GM12874 (cell line): ENCODE measurements around the gene ZNF311.

Experiments
- CTCF ChIP-seq: IDR thresholded peaks from 2 replicates; pipeline ENCODE4 v1.5.1; 2011; ENCODE audit warnings: low read depth, mild to moderate bottlenecking, control low read depth, low read length, moderate library complexity; ENCODE audit not compliant: insufficient read depth

The ZNF311 gene

DNA sequence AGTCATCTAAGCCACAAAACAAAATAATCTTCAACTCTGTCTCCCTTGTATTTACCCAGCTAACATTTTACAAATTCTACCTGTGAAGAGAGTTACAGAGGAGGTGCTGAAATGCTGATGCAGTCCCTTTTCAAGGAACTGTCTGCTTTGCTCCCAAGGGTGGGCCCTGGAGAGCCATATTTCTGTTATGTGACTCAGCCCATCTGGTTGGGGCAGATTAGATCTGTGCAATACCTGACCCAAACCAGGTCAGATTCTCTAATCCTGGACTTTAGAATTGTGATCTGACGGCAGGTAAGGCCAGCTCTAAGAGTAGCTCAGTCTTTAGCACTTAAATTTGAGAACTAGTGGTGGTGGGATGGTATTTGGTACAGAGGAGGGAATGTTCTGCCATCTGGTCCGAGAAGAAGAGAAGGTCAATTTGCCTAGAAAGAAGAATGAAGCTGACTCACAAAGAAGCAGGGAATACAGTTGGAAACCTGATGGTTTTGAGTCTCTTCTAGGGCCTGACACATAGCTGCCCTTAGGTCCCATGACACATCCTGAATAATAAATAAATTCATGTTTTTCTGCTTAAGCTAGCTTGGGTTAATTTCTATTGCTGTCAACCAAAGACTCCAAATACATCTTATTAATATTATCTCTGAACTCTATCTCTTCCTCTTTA, 8.1 kb downstream of the ZNF311 start:
- TF ChIP-seq CTCF: no peak

GRCh38 chr6:28995093-28995650, 9.9 kb downstream of the ZNF311 start:
- TF ChIP-seq CTCF: no peak

GRCh38 chr6:28988536-28989311, 16.4 kb downstream of the ZNF311 start:
- peak; percentile 57 for TF ChIP-seq CTCF

GRCh38 chr6:28985462-28986164, 19.5 kb downstream of the ZNF311 start:
- TF ChIP-seq CTCF: no peak

DNA sequence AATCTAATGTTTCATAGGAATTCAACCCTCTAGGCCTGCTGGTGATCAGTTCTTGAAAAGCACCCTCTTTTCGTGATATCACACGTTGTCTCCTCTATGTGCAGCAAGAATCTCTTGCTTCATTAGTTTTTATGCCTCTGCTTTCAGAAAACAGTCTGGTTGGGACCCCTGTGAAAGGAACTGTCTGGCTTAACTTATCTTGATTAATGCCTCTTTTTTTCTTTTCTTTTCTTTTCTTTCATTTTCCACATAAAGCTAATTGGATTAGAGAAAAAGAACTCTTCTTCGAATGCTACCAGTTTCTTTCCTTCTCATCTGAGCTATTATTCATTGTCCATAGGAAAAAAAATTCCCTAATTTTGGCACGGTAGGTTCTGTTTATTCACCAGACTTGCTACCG, 21.3 kb downstream of the ZNF311 start:
- TF ChIP-seq CTCF: no peak

GRCh38 chr6:28982476-28983266, 22.4 kb downstream of the ZNF311 start:
- TF ChIP-seq CTCF: no peak
